Fibroblast of lung (primary cell): Measurements from ENCODE around the gene KNOP1.

ENCODE experiments used
- CTCF ChIP-seq, 2 donors: IDR thresholded peaks in 1 of 2; conservative IDR thresholded peaks in 1 of 2; 1 replicate in 1 of 2; 2 replicates in 1 of 2; pipeline ENCODE4 v1.5.1; 2011 to 2012; ENCODE audit warnings: low read length in 2 of 2, control low read depth in 1 of 2, inconsistent platforms in 1 of 2, low read depth in 1 of 2, mild to moderate bottlenecking in 1 of 2
- EZH2 ChIP-seq: IDR thresholded peaks from 2 replicates; pipeline ENCODE4 v1.5.1; 2012; ENCODE audit warnings: low read length, control low read depth, mild to moderate bottlenecking; ENCODE audit errors: missing control alignments

GRCh38 chr16:19717741-19718623 is at the start of gene KNOP1, which contains the start of gene IQCK:
- TF ChIP-seq CTCF (conservative IDR thresholded peaks at IDR 0.05 in 1 of 2, IDR thresholded peaks at IDR 0.05 in 1 of 2; ENCODE audit: low read depth in 1 of 2, low read length in 2 of 2), result peak in 1 of 2 donors; percentile 16
- no peak for TF ChIP-seq EZH2
